Ishikawa (cell line): ENCODE measurements around the gene WWOX.

Experiments
- CREB1 ChIP-seq: IDR thresholded peaks from 2 replicates; pipeline ENCODE4 v1.6.1; 2012; ENCODE audit warnings: low read depth
- EP300 ChIP-seq: IDR thresholded peaks from 2 replicates; pipeline ENCODE4 v1.6.1; 2012; ENCODE audit warnings: borderline replicate concordance
- FOXM1 ChIP-seq: IDR thresholded peaks from 2 replicates; pipeline ENCODE4 v1.6.1; 2012; ENCODE audit warnings: low read depth, borderline replicate concordance
- MAX ChIP-seq: IDR thresholded peaks from 2 replicates; pipeline ENCODE4 v1.6.1; 2012
- RAD21 ChIP-seq: IDR thresholded peaks from 2 replicates; pipeline ENCODE4 v1.6.1; 2012; ENCODE audit warnings: low read depth
- REST ChIP-seq: IDR thresholded peaks from 2 replicates; pipeline ENCODE4 v1.6.1; 2012; ENCODE audit warnings: low read depth, mild to moderate bottlenecking
- TAF1 ChIP-seq: IDR thresholded peaks from 2 replicates; pipeline ENCODE4 v1.6.1; 2012; ENCODE audit warnings: low read depth, mild to moderate bottlenecking
- TEAD4 ChIP-seq: IDR thresholded peaks from 2 replicates; pipeline ENCODE4 v1.6.1; 2012
- USF1 ChIP-seq: IDR thresholded peaks from 2 replicates; pipeline ENCODE4 v1.6.1; 2012
- YY1 ChIP-seq: IDR thresholded peaks from 2 replicates; pipeline ENCODE4 v1.6.1; 2012; ENCODE audit warnings: low read depth
- ZBTB7A ChIP-seq: IDR thresholded peaks from 2 replicates; pipeline ENCODE4 v1.6.1; 2012; ENCODE audit warnings: low read depth

GRCh38 chr16:78460428-78460827 is 361.0 kb downstream of the WWOX start:
- TF ChIP-seq EP300 (no peak), TEAD4 (no peak), REST (no peak), RAD21 (no peak), ZBTB7A (no peak), FOXM1 (no peak), MAX (no peak), TAF1 (no peak), YY1 (no peak), USF1 (no peak), CREB1 (no peak)
